GM18505 (cell line): Measurements from ENCODE around the gene TMED5.

ENCODE experiments used
- ATAC-seq: cut with Tn5 transposase; IDR thresholded peaks from one replicate; pipeline ENCODE4 v1.9.1; 2021; ENCODE audit not compliant: unreplicated experiment
- POLR2A ChIP-seq: IDR thresholded peaks from 4 replicates; pipeline ENCODE4 v1.6.1; 2011; ENCODE audit warnings: borderline replicate concordance; ENCODE audit not compliant: insufficient read depth, insufficient read length; ENCODE audit errors: extremely low read depth

TMED5 gene

GRCh38 chr1:93155335-93155734 is 24.9 kb downstream of the TMED5 start:
- TF ChIP-seq POLR2A: no peak
- ATAC-seq: no peak

DNA sequence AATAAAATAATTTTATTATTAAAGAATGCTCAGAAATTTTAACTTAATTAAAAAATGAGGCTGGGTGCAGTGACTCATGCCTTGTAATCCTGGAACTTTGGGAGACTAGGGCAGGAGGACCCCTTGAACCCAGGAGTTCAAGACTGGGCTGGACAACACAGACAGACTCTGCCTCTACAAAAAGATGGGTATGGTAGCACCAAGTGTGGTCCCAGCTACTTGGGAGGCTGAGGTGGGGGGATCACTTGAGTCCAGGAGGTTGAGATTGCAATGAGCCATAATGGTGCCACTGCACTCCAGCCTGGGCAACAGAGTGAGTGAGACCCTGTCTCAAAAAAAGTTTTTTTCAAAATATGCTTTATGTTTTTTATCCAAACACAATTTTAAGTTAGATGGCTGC is 25.3 kb downstream of the TMED5 start:
- no peak for TF ChIP-seq POLR2A
- ATAC-seq: no peak

GRCh38 chr1:93152835-93153234 is 27.4 kb downstream of the TMED5 start:
- no peak for ATAC-seq
- TF ChIP-seq POLR2A: no peak

GRCh38 chr1:93151474-93151873 is 28.7 kb downstream of the TMED5 start:
- ATAC-seq: no peak
- no peak for TF ChIP-seq POLR2A

- no peak for ATAC-seq
- TF ChIP-seq POLR2A: no peak
These were observed 29.5 kb downstream of the TMED5 start for GRCh38 chr1:93150729-93151128.

DNA sequence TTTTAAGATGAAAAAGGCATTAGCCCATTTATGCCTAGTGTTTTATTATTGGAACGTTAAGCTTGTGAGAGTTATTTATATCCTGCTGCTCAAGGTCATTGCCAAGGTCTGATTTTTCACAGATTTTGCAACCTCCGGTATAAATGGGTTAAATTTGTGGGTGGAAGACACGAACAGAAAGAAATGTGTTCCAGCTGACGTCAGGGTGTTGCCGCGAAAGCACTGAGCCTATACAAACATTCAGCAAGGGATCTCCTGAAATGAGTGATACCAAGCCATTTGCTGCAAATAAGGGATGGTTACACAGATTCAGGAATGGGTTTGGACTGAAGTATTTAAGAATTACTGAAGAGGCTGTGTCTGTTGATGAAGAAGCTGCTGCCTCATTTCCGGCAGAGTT is 32.2 kb downstream of the TMED5 start:
- no peak for TF ChIP-seq POLR2A
- ATAC-seq: no peak

GRCh38 chr1:93143769-93144168 is 36.4 kb downstream of the TMED5 start:
- ATAC-seq: no peak
- TF ChIP-seq POLR2A: no peak

DNA sequence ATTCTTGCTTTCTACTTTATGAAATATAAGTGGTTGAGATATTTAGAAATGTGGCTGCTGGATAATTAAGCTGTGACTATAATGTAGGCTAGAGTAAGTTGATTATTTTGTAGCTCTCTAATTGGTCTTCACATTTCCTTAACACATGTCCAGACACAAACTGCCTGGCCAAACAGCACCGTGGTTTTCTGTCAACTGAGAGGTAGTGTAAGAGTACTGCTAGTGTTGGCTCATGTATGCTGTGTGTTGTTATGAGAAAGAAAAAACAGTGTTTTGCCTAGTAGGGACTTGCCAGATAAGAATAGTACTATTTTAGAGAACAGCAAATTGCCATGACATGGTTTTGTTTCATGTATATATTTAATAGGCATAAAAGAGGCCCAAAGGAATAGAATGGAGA is 37.1 kb downstream of the TMED5 start:
- ATAC-seq: no peak
- no peak for TF ChIP-seq POLR2A

DNA sequence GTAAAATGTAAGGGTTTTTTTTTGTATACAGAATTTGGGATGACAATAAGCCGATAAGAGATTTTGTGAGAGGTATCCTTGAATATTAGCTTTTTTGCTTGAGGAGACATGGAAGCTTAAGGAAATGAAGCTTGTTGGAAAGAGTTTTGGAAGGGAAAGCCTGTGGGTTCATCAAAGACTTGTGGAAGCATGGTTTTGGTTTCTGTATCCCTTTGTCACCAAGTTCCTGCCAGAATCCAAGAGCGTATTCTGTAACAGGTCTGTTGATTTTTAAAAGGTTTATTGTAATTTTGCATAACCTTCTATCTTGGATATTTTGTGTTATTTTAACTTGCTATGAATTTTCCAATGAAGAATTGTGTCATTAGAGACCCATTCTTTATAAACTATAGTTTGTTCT is 38.1 kb downstream of the TMED5 start:
- no peak for TF ChIP-seq POLR2A
- no peak for ATAC-seq

- TF ChIP-seq POLR2A: no peak
- ATAC-seq: no peak
These were observed 40.1 kb downstream of the TMED5 start for GRCh38 chr1:93140106-93140505.

- TF ChIP-seq POLR2A: no peak
- ATAC-seq: no peak
These were observed 42.5 kb downstream of the TMED5 start for GRCh38 chr1:93137604-93138292.

- TF ChIP-seq POLR2A: no peak
- ATAC-seq: no peak
These were observed 43.8 kb downstream of the TMED5 start for GRCh38 chr1:93136445-93136844.

DNA sequence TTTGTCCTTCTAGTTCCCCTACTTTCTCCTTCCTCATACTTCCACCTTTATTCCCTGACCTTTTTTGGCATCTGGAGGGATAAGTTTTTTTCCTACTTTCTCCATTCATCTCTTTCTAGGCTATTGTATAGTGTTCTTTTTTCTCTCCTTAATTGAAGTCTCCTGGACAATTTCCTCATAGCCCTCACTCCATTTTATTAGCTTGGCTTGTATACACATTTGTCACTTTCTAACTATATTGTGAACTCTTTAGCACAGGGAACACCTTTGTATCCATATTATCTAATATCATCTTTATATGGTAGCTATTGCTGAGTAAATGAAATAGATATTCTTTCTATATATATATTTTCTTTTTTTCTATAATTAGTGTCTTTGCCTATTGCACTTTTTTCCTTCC is 47.6 kb downstream of the TMED5 start:
- no peak for ATAC-seq
- no peak for TF ChIP-seq POLR2A

GRCh38 chr1:93129507-93130099 is 50.6 kb downstream of the TMED5 start:
- no peak for ATAC-seq
- TF ChIP-seq POLR2A: no peak

GRCh38 chr1:93124556-93125355 is 55.5 kb downstream of the TMED5 start:
- no peak for TF ChIP-seq POLR2A
- no peak for ATAC-seq

GRCh38 chr1:93123201-93123783 is 56.9 kb downstream of the TMED5 start:
- no peak for ATAC-seq
- no peak for TF ChIP-seq POLR2A
